H7 (cell line): ENCODE results near the gene ABCC3. TPM values are rescaled to one million over a fixed set of nuclear protein-coding genes. Genes with fewer than 3 reads are reported as not detected.
"Not testable (repeated sequence)": the region's sequence is repeated elsewhere in the genome, so short reads cannot be mapped to it uniquely, and the experiment has no call there.

Source experiments
- DNase-seq: peaks from one replicate; pipeline ENCODE4 v3.0.0; 2012
- H3K27me3 ChIP-seq: 2 replicates; pipeline ENCODE4 v1.6.0; 2011; ENCODE audit warnings: mild to moderate bottlenecking, low read length; ENCODE audit not compliant: control insufficient read depth, insufficient read depth
- H3K36me3 ChIP-seq: replicated peaks from 2 replicates; pipeline ENCODE4 v1.5.1; 2011; ENCODE audit warnings: low read length; ENCODE audit not compliant: control insufficient read depth, insufficient read depth
- H3K4me3 ChIP-seq: 2 replicates; pipeline ENCODE4 v1.5.1; 2011; ENCODE audit warnings: low read depth, mild to moderate bottlenecking, control low read depth, low read length, moderate library complexity; ENCODE audit not compliant: insufficient read depth
- total RNA-seq: library from RNA; depleted of rRNA; stranded (reverse); fragments of >200 nt; shearing (Covaris generic); gene quantifications from 2 replicates; pipeline ENCODE4 v1.2.3, GENCODE V29; 2014

Gene ABCC3
- total RNA-seq, 1 experiment from 2014 or later = 0.48 TPM

- Histone ChIP-seq H3K4me3 (no peak overlapping the region), H3K36me3 (no peaks in the 10 kb centered on the region), H3K27me3 (no peaks in the 10 kb centered on the region)
- peak; percentile 33 for DNase-seq
Measured at GRCh38 chr17:50668838-50669581, 34.3 kb downstream of the ABCC3 start.

- H3K4me3 ChIP-seq = no peak overlapping the region
- no peaks in the 10 kb centered on the region for H3K27me3 ChIP-seq
- peak; percentile 9 for DNase-seq
- H3K36me3 ChIP-seq = no peaks in the 10 kb centered on the region
Measured at GRCh38 chr17:50672071-50672470, 37.4 kb downstream of the ABCC3 start.

- Histone ChIP-seq H3K27me3 (no peaks in the 10 kb centered on the region), H3K4me3 (no peak overlapping the region), H3K36me3 (no peaks in the 10 kb centered on the region)
- peak; percentile 27 for DNase-seq
Measured at GRCh38 chr17:50672831-50673551, 38.3 kb downstream of the ABCC3 start.

GRCh38 chr17:50675190-50675589 lies 40.5 kb downstream of the ABCC3 start:
- Histone ChIP-seq H3K4me3 (no peak overlapping the region), H3K36me3 (no peaks in the 10 kb centered on the region), H3K27me3 (no peaks in the 10 kb centered on the region)
- peak; percentile 35 for DNase-seq

- Histone ChIP-seq H3K36me3 (no peaks in the 10 kb centered on the region), H3K27me3 (no peaks in the 10 kb centered on the region), H3K4me3 (no peak overlapping the region)
- DNase-seq = peak; percentile 41
Measured at GRCh38 chr17:50675627-50676026, 40.9 kb downstream of the ABCC3 start.

- Histone ChIP-seq H3K27me3 (no peaks in the 10 kb centered on the region), H3K36me3 (no peaks in the 10 kb centered on the region), H3K4me3 (no peak overlapping the region)
- DNase-seq = peak; percentile 41
Measured at GRCh38 chr17:50676065-50676975, 41.6 kb downstream of the ABCC3 start.

- no peak overlapping the region for H3K4me3 ChIP-seq
- peak; percentile 15 for DNase-seq
- H3K36me3 ChIP-seq = no peaks in the 10 kb centered on the region
- H3K27me3 ChIP-seq = no peaks in the 10 kb centered on the region
Measured at GRCh38 chr17:50677851-50678375, 43.2 kb downstream of the ABCC3 start.

GRCh38 chr17:50679008-50679544 lies 44.4 kb downstream of the ABCC3 start:
- DNase-seq = no peak
- no peak overlapping the region for H3K4me3 ChIP-seq
- H3K27me3 ChIP-seq = no peaks in the 10 kb centered on the region
- no peaks in the 10 kb centered on the region for H3K36me3 ChIP-seq

GRCh38 chr17:50680126-50680525 lies 45.4 kb downstream of the ABCC3 start:
- Histone ChIP-seq H3K4me3 (no peak overlapping the region), H3K36me3 (no peaks in the 10 kb centered on the region), H3K27me3 (no peaks in the 10 kb centered on the region)
- peak; percentile 16 for DNase-seq

- H3K27me3 ChIP-seq, H3K36me3 ChIP-seq, H3K4me3 ChIP-seq: not testable (repeated sequence)
- peak; percentile 10 for DNase-seq
Measured at GRCh38 chr17:50680543-50681262, 46.0 kb downstream of the ABCC3 start.

GRCh38 chr17:50681263-50682200 lies 46.9 kb downstream of the ABCC3 start:
- Histone ChIP-seq H3K36me3 (no peaks in the 10 kb centered on the region), H3K4me3 (no peak overlapping the region), H3K27me3 (no peaks in the 10 kb centered on the region)
- peak; percentile 81 for DNase-seq

- DNase-seq = peak; percentile 19
- Histone ChIP-seq H3K4me3 (no peak overlapping the region), H3K27me3 (no peaks in the 10 kb centered on the region), H3K36me3 (no peaks in the 10 kb centered on the region)
Measured at GRCh38 chr17:50682441-50682840, 47.8 kb downstream of the ABCC3 start.

- no peaks in the 10 kb centered on the region for H3K36me3 ChIP-seq
- DNase-seq = no peak
Measured at GRCh38 chr17:50682938-50683337, 48.3 kb downstream of the ABCC3 start.

More at GRCh38 chr17:50682938-50683337, 48.3 kb downstream of the ABCC3 start:
- Histone ChIP-seq H3K27me3 (no peaks in the 10 kb centered on the region), H3K4me3 (no peak overlapping the region)
